Astrocyte (in vitro differentiated cells and primary cell): ENCODE measurements around the gene ZNF653.

Experiments used
- CTCF ChIP-seq: IDR thresholded peaks from 2 replicates; pipeline ENCODE4 v1.5.1; 2011; ENCODE audit warnings: low read depth, mild to moderate bottlenecking, inconsistent platforms, low read length, moderate library complexity; ENCODE audit not compliant: insufficient read depth
- EZH2 ChIP-seq: IDR thresholded peaks from 2 replicates; pipeline ENCODE4 v1.6.1; 2012; ENCODE audit warnings: mild to moderate bottlenecking, low read length, inconsistent platforms; ENCODE audit not compliant: insufficient read depth

DNA sequence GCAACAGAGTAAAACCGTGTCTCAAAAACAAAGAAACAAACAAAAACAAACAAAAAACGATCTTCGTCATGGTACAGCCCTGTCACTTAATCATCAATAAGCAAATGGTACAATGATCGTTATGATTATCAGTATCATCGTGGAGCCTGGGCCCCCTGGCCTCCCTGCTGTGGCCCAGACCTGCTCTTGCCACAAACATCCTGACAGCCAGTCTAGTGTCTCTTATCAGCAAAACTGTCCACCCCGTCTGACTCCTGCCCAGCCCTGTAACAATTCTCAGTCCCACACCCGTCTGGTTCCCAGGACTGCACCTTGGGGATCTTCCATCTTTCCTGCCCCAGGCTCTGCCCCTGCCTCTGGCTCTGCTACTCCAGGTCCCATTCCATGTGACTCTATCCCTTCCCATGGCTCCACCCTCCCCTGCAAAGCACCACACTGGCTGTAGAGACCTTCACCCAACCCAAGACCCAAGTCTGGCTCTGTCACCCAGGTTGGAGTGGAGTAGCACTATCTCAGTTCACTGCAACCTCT, 5.7 kb downstream of the ZNF653 start:
- TF ChIP-seq CTCF (no peak), EZH2 (no peak)
